ENCODE data around the gene FBXL13.
A peak's percentile ranks its signal among the peaks of the same experiment; 100 is the strongest.

The FBXL13 gene

DNA sequence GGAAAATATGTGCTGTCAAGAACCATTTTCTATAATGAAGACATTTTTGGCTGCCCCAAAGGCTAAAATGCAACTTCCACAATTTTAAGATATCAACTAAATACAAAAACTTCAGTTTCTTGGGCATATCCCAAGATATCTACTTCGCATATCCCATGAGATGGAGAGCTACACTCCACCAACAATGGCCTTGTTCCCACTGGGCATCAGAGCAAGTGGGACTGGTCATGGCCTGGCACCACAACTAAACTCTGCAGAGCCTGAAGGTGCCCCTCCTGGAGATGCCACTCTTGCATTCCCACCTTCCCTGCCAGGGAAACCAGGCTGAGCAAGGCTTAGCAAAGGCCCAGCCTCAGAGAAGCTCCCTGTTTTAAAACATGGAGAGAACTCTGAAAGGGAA, 237.6 kb downstream of the FBXL13 start:
- Histone ChIP-seq H3K4me1 (ENCODE audit: control insufficient read depth, insufficient read depth, low read length, poor library complexity, severe bottlenecking) (peaks cover 15% of the 10 kb centered on the region), H3K9me3 (ENCODE audit: control insufficient read depth, low read length) (no peaks in the 10 kb centered on the region), H3K36me3 (ENCODE audit: control insufficient read depth, insufficient read depth, low read length) (no peaks in the 10 kb centered on the region), H3K4me3 (ENCODE audit: extremely low read depth, insufficient read depth, low read length, poor library complexity, severe bottlenecking) (no peak overlapping the region), H3K27ac (ENCODE audit: low read depth, low read length, severe bottlenecking) (peak overlapping the region; percentile 76)
- WGBS, 2 experiments (ENCODE audit: insufficient coverage in 2 of 2): 100% methylated on average over 1 of the region's 1 CpG

DNA sequence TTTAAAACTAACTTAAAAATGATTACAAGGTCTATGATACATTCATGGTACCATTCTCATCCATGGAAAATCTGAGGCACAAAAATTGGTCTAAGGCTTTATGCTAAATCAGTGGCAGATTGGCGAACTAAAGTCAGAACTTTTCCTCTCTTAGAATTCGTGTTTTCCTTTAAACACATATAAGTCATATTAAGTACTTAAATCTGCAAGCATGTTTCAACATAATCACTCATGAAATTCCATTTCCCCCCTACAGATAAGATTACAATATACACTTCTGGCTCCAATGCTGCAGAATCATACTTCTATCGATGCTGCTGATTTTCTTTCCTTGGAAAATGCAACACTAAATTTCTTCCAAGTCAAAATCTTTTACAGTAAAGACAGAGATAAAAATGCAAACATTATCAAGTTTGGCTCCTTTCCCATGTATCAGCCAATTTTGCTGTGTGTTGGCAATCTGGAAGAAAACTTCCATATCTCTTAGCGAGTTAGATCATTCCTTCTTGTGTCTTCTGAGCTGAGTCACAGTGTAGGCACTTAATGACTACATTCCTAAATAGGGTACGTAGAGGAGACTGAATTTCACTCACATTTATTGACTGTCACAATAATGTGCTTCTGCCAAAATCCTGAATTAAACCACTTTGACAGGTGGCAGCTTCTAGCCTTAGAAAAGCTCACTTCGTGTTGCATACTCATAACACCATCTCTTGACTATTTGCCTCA, 238.2 kb downstream of the FBXL13 start:
- 88 to 94% methylated on average over 4 to 5 of the region's 6 CpGs for WGBS, 2 experiments (ENCODE audit: insufficient coverage in 2 of 2)

DNA sequence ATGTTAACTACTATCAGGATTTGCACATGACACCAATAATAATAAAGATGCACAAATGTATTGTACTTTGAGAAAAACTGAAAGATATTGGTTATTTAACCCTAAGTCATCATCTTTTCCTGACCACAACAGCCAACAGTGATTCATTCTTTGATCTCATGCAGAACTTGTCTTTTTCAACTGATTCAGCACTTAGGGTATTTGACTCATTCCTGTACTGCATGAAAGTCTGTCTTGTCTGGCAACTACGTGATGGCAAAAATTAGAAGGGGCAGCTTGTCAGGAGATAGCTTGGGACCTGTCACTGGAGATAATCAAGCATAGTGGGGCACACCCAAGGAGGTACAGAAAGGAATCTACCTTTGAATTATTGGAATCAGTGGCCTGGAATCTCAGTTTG, 239.6 kb downstream of the FBXL13 start:
- Histone ChIP-seq H3K27ac (ENCODE audit: low read depth, low read length, severe bottlenecking) (peak overlapping the region; percentile 68), H3K36me3 (ENCODE audit: control insufficient read depth, insufficient read depth, low read length) (no peaks in the 10 kb centered on the region), H3K4me1 (ENCODE audit: control insufficient read depth, insufficient read depth, low read length, poor library complexity, severe bottlenecking) (peaks cover 19% of the 10 kb centered on the region), H3K4me3 (ENCODE audit: extremely low read depth, insufficient read depth, low read length, poor library complexity, severe bottlenecking) (no peak overlapping the region), H3K9me3 (ENCODE audit: control insufficient read depth, low read length) (no peaks in the 10 kb centered on the region)
- WGBS, 2 experiments (ENCODE audit: insufficient coverage in 2 of 2): 57 to 77% methylated on average over 1 of the region's 1 CpG

More for the DNA sequence above, 238.2 kb downstream of the FBXL13 start:
- Histone ChIP-seq H3K9me3 (ENCODE audit: control insufficient read depth, low read length) (no peaks in the 10 kb centered on the region), H3K36me3 (ENCODE audit: control insufficient read depth, insufficient read depth, low read length) (no peaks in the 10 kb centered on the region), H3K4me3 (ENCODE audit: extremely low read depth, insufficient read depth, low read length, poor library complexity, severe bottlenecking) (no peak overlapping the region), H3K4me1 (ENCODE audit: control insufficient read depth, insufficient read depth, low read length, poor library complexity, severe bottlenecking) (peaks cover 15% of the 10 kb centered on the region), H3K27ac (ENCODE audit: low read depth, low read length, severe bottlenecking) (peak overlapping the region; percentile 76)

DNA sequence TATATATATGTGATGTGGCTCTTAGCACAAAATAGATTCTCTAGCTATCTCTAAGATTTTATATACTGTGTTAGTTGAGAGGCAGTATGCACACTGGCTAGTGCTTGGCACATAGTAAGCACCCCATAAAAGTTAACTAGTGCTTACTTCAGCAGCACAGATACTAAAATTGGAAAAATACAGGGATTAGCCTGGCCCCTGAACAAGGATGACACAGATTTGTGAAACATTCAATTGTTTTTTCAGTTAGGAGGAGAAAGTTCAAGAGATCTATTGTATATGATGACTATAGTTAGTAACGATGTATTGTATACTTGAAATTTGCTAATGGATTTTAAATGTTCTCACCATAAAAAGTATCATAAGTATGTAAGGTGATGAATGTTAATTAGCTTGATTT, 240.1 kb downstream of the FBXL13 start:
- no peaks in the 10 kb centered on the region for H3K9me3 ChIP-seq (ENCODE audit: control insufficient read depth, low read length)
- H3K27ac ChIP-seq (ENCODE audit: low read depth, low read length, severe bottlenecking): no peak overlapping the region
- WGBS, 2 experiments (ENCODE audit: insufficient coverage in 2 of 2): no CpG with 5 or more reads among the region's 1 CpG
- H3K36me3 ChIP-seq (ENCODE audit: control insufficient read depth, insufficient read depth, low read length): no peaks in the 10 kb centered on the region
- peaks cover 24% of the 10 kb centered on the region for H3K4me1 ChIP-seq (ENCODE audit: control insufficient read depth, insufficient read depth, low read length, poor library complexity, severe bottlenecking)
- no peak overlapping the region for H3K4me3 ChIP-seq (ENCODE audit: extremely low read depth, insufficient read depth, low read length, poor library complexity, severe bottlenecking)

DNA sequence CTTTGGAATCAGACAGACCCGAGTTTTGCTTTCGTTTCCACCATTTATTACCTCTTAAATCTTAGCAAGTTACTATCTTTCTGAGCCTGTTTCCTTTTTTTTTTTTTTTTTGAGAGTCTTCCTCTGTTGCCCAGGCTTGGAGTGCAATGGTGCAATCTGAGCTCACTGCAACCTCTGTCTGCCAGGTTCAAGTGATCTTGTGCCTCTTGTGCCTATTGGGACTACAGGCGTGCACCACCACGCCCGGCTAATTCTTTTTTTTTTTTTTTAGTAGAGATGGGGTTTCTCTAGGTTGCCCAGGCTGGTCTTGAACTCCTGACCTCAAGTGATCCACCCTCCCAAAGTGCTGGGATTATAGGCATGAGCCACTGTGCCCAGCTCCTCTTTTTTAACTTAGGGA, 241.3 kb downstream of the FBXL13 start:
- Histone ChIP-seq H3K4me1 (ENCODE audit: control insufficient read depth, insufficient read depth, low read length, poor library complexity, severe bottlenecking) (peaks cover 25% of the 10 kb centered on the region), H3K4me3 (ENCODE audit: extremely low read depth, insufficient read depth, low read length, poor library complexity, severe bottlenecking) (no peak overlapping the region), H3K9me3 (ENCODE audit: control insufficient read depth, low read length) (no peaks in the 10 kb centered on the region), H3K27ac (ENCODE audit: low read depth, low read length, severe bottlenecking) (no peak overlapping the region), H3K36me3 (ENCODE audit: control insufficient read depth, insufficient read depth, low read length) (no peaks in the 10 kb centered on the region)
- WGBS, 2 experiments (ENCODE audit: insufficient coverage in 2 of 2): 83 to 94% methylated on average over 2 to 3 of the region's 5 CpGs

DNA sequence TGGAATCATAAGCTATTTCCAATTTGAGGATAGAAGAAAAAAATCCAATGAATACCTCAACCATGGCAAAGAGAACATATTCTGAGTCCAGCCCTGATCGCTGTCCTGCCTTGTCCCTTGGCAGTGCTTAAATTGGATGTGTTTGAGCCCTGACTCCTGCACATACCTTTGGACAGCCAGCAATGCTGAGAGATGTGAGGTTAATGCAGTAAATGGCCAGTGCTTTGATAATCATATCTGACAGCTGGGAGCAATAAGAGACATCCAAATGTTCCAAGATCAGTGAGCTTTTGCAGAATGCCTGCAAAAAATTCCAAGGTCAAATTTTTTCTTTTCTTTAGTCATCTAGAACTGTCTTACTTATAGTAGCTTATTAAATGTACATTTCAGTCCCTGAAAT, 241.9 kb downstream of the FBXL13 start:
- Histone ChIP-seq H3K9me3 (ENCODE audit: control insufficient read depth, low read length) (no peaks in the 10 kb centered on the region), H3K36me3 (ENCODE audit: control insufficient read depth, insufficient read depth, low read length) (no peaks in the 10 kb centered on the region), H3K4me1 (ENCODE audit: control insufficient read depth, insufficient read depth, low read length, poor library complexity, severe bottlenecking) (peaks cover 25% of the 10 kb centered on the region), H3K4me3 (ENCODE audit: extremely low read depth, insufficient read depth, low read length, poor library complexity, severe bottlenecking) (no peak overlapping the region), H3K27ac (ENCODE audit: low read depth, low read length, severe bottlenecking) (no peak overlapping the region)
- 100% methylated on average over 1 of the region's 1 CpG for WGBS, 2 experiments (ENCODE audit: insufficient coverage in 2 of 2)

DNA sequence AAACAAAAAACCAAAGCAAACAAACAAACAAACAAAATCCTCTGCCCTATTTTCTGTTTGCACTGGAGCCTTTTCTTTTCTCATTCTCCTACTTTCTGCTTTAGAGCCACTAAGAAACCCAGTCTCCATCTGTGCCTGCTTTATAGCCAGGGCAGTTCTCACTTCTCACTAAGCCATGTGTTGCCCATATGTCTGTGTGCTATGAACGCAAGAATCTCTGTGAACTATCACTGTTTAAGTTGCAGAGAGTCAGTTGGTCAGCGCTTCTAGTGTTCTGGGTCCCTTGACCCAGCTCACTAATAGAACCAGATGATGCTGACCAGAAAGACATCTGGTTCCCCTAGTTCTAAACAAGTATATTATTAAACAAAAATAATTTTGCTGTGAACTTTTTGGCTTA, 244.4 kb downstream of the FBXL13 start:
- 70 to 95% methylated on average over 2 of the region's 2 CpGs for WGBS, 2 experiments (ENCODE audit: insufficient coverage in 2 of 2)

DNA sequence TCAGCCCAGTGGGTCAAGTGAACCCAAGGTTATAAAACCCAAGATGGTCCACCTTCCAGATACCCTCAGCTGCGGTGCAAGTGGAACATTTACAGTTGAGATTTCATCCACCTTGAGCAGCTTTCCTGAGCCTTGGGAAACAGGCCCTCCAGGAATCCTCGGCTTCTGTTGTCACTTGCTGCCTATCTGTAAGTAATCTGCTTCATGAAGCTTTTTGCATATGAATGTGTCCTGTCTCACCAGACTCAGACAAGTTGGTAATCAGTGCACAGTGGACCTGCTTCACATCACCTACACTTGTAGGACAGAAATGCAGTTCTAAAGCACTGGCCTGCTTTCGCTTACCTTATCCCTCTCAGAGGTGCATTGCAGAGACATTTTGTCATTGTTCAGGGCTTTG, 245.5 kb downstream of the FBXL13 start:
- no peak overlapping the region for H3K27ac ChIP-seq (ENCODE audit: low read depth, low read length, severe bottlenecking)
- no peak overlapping the region for H3K4me3 ChIP-seq (ENCODE audit: extremely low read depth, insufficient read depth, low read length, poor library complexity, severe bottlenecking)
- WGBS, 2 experiments (ENCODE audit: insufficient coverage in 2 of 2): 90 to 95% methylated on average over 3 of the region's 3 CpGs
- H3K9me3 ChIP-seq (ENCODE audit: control insufficient read depth, low read length): no peaks in the 10 kb centered on the region
- H3K36me3 ChIP-seq (ENCODE audit: control insufficient read depth, insufficient read depth, low read length): no peaks in the 10 kb centered on the region
- H3K4me1 ChIP-seq (ENCODE audit: control insufficient read depth, insufficient read depth, low read length, poor library complexity, severe bottlenecking): peaks cover 9% of the 10 kb centered on the region

More for the DNA sequence above, 244.4 kb downstream of the FBXL13 start:
- Histone ChIP-seq H3K27ac (ENCODE audit: low read depth, low read length, severe bottlenecking) (no peak overlapping the region), H3K4me1 (ENCODE audit: control insufficient read depth, insufficient read depth, low read length, poor library complexity, severe bottlenecking) (peaks cover 9% of the 10 kb centered on the region), H3K36me3 (ENCODE audit: control insufficient read depth, insufficient read depth, low read length) (no peaks in the 10 kb centered on the region), H3K9me3 (ENCODE audit: control insufficient read depth, low read length) (no peaks in the 10 kb centered on the region), H3K4me3 (ENCODE audit: extremely low read depth, insufficient read depth, low read length, poor library complexity, severe bottlenecking) (no peak overlapping the region)

DNA sequence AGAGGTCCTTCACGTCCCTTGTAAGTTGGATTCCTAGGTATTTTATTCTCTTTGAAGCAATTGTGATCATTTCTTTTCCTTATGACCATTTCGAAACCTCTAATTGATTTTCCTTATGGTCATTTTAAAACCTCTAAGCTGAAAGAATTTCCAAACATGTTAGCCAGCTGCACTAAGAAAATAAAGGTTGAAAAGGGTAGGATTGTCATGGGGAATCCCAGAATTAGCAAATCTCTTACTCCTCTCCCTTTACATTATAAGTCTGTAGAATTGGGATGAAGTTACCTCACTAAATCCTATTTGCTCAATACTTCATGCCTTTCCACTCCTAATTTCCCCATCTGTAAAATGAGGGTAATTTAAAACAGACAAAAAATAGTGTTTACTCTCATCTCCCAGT, 246.3 kb downstream of the FBXL13 start:
- 100% methylated on average over 1 of the region's 2 CpGs; no CpG with 5 or more reads in 1 of the 2 experiments for WGBS, 2 experiments (ENCODE audit: insufficient coverage in 2 of 2)
- Histone ChIP-seq H3K4me3 (ENCODE audit: extremely low read depth, insufficient read depth, low read length, poor library complexity, severe bottlenecking) (no peak overlapping the region), H3K36me3 (ENCODE audit: control insufficient read depth, insufficient read depth, low read length) (no peaks in the 10 kb centered on the region), H3K9me3 (ENCODE audit: control insufficient read depth, low read length) (no peaks in the 10 kb centered on the region), H3K27ac (ENCODE audit: low read depth, low read length, severe bottlenecking) (no peak overlapping the region), H3K4me1 (ENCODE audit: control insufficient read depth, insufficient read depth, low read length, poor library complexity, severe bottlenecking) (peaks cover 9% of the 10 kb centered on the region)

DNA sequence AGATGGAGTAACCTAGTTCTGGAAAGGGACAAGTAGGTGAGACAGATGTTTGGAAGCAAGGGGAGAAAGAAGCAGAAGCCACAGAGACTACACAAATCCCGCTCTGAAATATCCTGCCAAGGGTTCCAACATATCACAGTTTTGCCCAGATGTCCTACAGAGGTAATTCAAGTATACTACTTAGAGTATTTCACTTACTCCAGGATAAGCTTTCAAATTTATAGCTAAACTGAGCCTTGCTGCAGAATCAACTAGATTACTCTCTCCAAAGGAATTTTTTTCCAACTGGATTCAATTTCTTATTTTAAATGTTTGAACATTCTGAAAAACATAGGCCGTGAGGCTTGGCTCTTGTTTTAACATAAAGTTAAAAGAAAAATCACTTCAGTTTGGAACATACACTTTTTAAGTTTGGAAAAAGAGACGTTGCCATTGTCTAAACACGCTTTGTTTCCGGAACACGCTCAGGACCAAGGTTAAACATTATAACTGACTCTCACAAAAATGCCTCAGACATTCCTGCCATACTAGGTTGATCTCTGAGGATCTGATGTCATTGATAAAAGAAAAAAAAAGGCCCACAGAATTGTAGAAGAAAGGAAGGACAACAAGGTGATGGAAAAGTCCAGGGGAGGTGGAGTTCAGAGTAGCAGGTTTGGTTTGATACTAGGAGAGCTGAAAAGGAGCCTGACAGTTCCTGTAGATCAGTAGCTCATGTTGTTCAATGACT, 251.0 kb downstream of the FBXL13 start:
- 100% methylated on average over 3 of the region's 6 CpGs; no CpG with 5 or more reads in 1 of the 2 experiments for WGBS, 2 experiments (ENCODE audit: insufficient coverage in 2 of 2)
- Histone ChIP-seq H3K4me1 (ENCODE audit: control insufficient read depth, insufficient read depth, low read length, poor library complexity, severe bottlenecking) (no peaks in the 10 kb centered on the region), H3K36me3 (ENCODE audit: control insufficient read depth, insufficient read depth, low read length) (no peaks in the 10 kb centered on the region), H3K4me3 (ENCODE audit: extremely low read depth, insufficient read depth, low read length, poor library complexity, severe bottlenecking) (no peak overlapping the region), H3K9me3 (ENCODE audit: control insufficient read depth, low read length) (no peaks in the 10 kb centered on the region), H3K27ac (ENCODE audit: low read depth, low read length, severe bottlenecking) (no peak overlapping the region)

All from mesodermal cell (in vitro differentiated cells).